ENCODE data around the gene SLC22A23.

The SLC22A23 gene

GRCh38 chr6:3305216-3305565 lies 151.7 kb downstream of the SLC22A23 start:
- H3K36me3 ChIP-seq (ENCODE audit: insufficient read depth, low read length), result no peaks in the 10 kb centered on the region

GRCh38 chr6:3304500-3305215 lies 152.2 kb downstream of the SLC22A23 start:
- Histone ChIP-seq H3K4me3 (no peak overlapping the region), H3K9ac (ENCODE audit: insufficient read length) (no peak overlapping the region), H3K36me3 (ENCODE audit: insufficient read depth, low read length) (no peaks in the 10 kb centered on the region), H3K27ac (no peak overlapping the region), H3K9me3 (ENCODE audit: low read depth, low read length) (no peaks in the 10 kb centered on the region)
- TF ChIP-seq POLR2AphosphoS5 (IDR thresholded peaks at IDR 0.05; ENCODE audit: borderline replicate concordance, low read depth, low read length), result no peak
- no peak for TF ChIP-seq FOXP2 (optimal IDR thresholded peaks at IDR 0.05; ENCODE audit: control extremely low read depth, extremely low read length, insufficient read depth)
- TF ChIP-seq EZH2 (IDR thresholded peaks at IDR 0.05), result no peak
- no peak for DNase-seq (ENCODE audit: low read depth, low spot score)

More at GRCh38 chr6:3305216-3305565, 151.7 kb downstream of the SLC22A23 start:
- TF ChIP-seq EZH2 (IDR thresholded peaks at IDR 0.05) (no peak), FOXP2 (optimal IDR thresholded peaks at IDR 0.05; ENCODE audit: control extremely low read depth, extremely low read length, insufficient read depth) (no peak), POLR2AphosphoS5 (IDR thresholded peaks at IDR 0.05; ENCODE audit: borderline replicate concordance, low read depth, low read length) (no peak)
- DNase-seq (ENCODE audit: low read depth, low spot score), result no peak
- no peak overlapping the region for H3K9ac ChIP-seq (ENCODE audit: insufficient read length)
- H3K9me3 ChIP-seq (ENCODE audit: low read depth, low read length), result no peaks in the 10 kb centered on the region
- H3K4me3 ChIP-seq, result no peak overlapping the region
- H3K27ac ChIP-seq, result no peak overlapping the region

GRCh38 chr6:3303795-3304411 lies 152.9 kb downstream of the SLC22A23 start:
- H3K9me3 ChIP-seq (ENCODE audit: low read depth, low read length), result no peaks in the 10 kb centered on the region
- no peak for TF ChIP-seq EZH2 (IDR thresholded peaks at IDR 0.05)
- no peak for TF ChIP-seq FOXP2 (optimal IDR thresholded peaks at IDR 0.05; ENCODE audit: control extremely low read depth, extremely low read length, insufficient read depth)
- no peak for TF ChIP-seq POLR2AphosphoS5 (IDR thresholded peaks at IDR 0.05; ENCODE audit: borderline replicate concordance, low read depth, low read length)
- H3K27ac ChIP-seq, result no peak overlapping the region
- H3K9ac ChIP-seq (ENCODE audit: insufficient read length), result no peak overlapping the region
- DNase-seq (ENCODE audit: low read depth, low spot score), result no peak
- H3K4me3 ChIP-seq, result no peak overlapping the region
- H3K36me3 ChIP-seq (ENCODE audit: insufficient read depth, low read length), result no peaks in the 10 kb centered on the region

- Histone ChIP-seq H3K27ac (no peak overlapping the region), H3K9ac (ENCODE audit: insufficient read length) (no peak overlapping the region), H3K9me3 (ENCODE audit: low read depth, low read length) (no peaks in the 10 kb centered on the region), H3K36me3 (ENCODE audit: insufficient read depth, low read length) (no peaks in the 10 kb centered on the region), H3K4me3 (no peak overlapping the region)
- no peak for DNase-seq (ENCODE audit: low read depth, low spot score)
- TF ChIP-seq POLR2AphosphoS5 (IDR thresholded peaks at IDR 0.05; ENCODE audit: borderline replicate concordance, low read depth, low read length) (no peak), FOXP2 (optimal IDR thresholded peaks at IDR 0.05; ENCODE audit: control extremely low read depth, extremely low read length, insufficient read depth) (no peak), EZH2 (IDR thresholded peaks at IDR 0.05) (no peak)
Measured at GRCh38 chr6:3301506-3301905, 155.3 kb downstream of the SLC22A23 start.

- no peak for TF ChIP-seq EZH2 (IDR thresholded peaks at IDR 0.05)
- no peak for TF ChIP-seq POLR2AphosphoS5 (IDR thresholded peaks at IDR 0.05; ENCODE audit: borderline replicate concordance, low read depth, low read length)
- TF ChIP-seq FOXP2 (optimal IDR thresholded peaks at IDR 0.05; ENCODE audit: control extremely low read depth, extremely low read length, insufficient read depth), result no peak
- DNase-seq (ENCODE audit: low read depth, low spot score), result no peak
- H3K36me3 ChIP-seq (ENCODE audit: insufficient read depth, low read length), result no peaks in the 10 kb centered on the region
- no peaks in the 10 kb centered on the region for H3K9me3 ChIP-seq (ENCODE audit: low read depth, low read length)
- no peak overlapping the region for H3K27ac ChIP-seq
- H3K9ac ChIP-seq (ENCODE audit: insufficient read length), result no peak overlapping the region
- no peak overlapping the region for H3K4me3 ChIP-seq
Measured at GRCh38 chr6:3299221-3299620, 157.6 kb downstream of the SLC22A23 start.

- Histone ChIP-seq H3K36me3 (ENCODE audit: insufficient read depth, low read length) (no peaks in the 10 kb centered on the region), H3K4me3 (no peak overlapping the region), H3K9ac (ENCODE audit: insufficient read length) (no peak overlapping the region), H3K27ac (no peak overlapping the region), H3K9me3 (ENCODE audit: low read depth, low read length) (no peaks in the 10 kb centered on the region)
- DNase-seq (ENCODE audit: low read depth, low spot score), result no peak
- TF ChIP-seq FOXP2 (optimal IDR thresholded peaks at IDR 0.05; ENCODE audit: control extremely low read depth, extremely low read length, insufficient read depth) (no peak), POLR2AphosphoS5 (IDR thresholded peaks at IDR 0.05; ENCODE audit: borderline replicate concordance, low read depth, low read length) (no peak), EZH2 (IDR thresholded peaks at IDR 0.05) (no peak)
Measured at GRCh38 chr6:3297909-3298308, 158.9 kb downstream of the SLC22A23 start.

- no peak overlapping the region for H3K9ac ChIP-seq (ENCODE audit: insufficient read length)
- no peak overlapping the region for H3K27ac ChIP-seq
- H3K4me3 ChIP-seq, result no peak overlapping the region
- TF ChIP-seq FOXP2 (optimal IDR thresholded peaks at IDR 0.05; ENCODE audit: control extremely low read depth, extremely low read length, insufficient read depth) (no peak), EZH2 (IDR thresholded peaks at IDR 0.05) (no peak), POLR2AphosphoS5 (IDR thresholded peaks at IDR 0.05; ENCODE audit: borderline replicate concordance, low read depth, low read length) (no peak)
- DNase-seq (ENCODE audit: low read depth, low spot score), result no peak
- H3K9me3 ChIP-seq (ENCODE audit: low read depth, low read length), result no peaks in the 10 kb centered on the region
- no peaks in the 10 kb centered on the region for H3K36me3 ChIP-seq (ENCODE audit: insufficient read depth, low read length)
Measured at GRCh38 chr6:3297006-3297405, 159.8 kb downstream of the SLC22A23 start.

- Histone ChIP-seq H3K4me3 (no peak overlapping the region), H3K36me3 (ENCODE audit: insufficient read depth, low read length) (no peaks in the 10 kb centered on the region), H3K27ac (no peak overlapping the region), H3K9ac (ENCODE audit: insufficient read length) (no peak overlapping the region), H3K9me3 (ENCODE audit: low read depth, low read length) (no peaks in the 10 kb centered on the region)
- DNase-seq (ENCODE audit: low read depth, low spot score), result no peak
- no peak for TF ChIP-seq FOXP2 (optimal IDR thresholded peaks at IDR 0.05; ENCODE audit: control extremely low read depth, extremely low read length, insufficient read depth)
Measured at GRCh38 chr6:3296537-3296936, 160.3 kb downstream of the SLC22A23 start.

Measured in SK-N-MC (cell line).